ENCODE measurements around the gene SMIM32.

SMIM32 gene

DNA sequence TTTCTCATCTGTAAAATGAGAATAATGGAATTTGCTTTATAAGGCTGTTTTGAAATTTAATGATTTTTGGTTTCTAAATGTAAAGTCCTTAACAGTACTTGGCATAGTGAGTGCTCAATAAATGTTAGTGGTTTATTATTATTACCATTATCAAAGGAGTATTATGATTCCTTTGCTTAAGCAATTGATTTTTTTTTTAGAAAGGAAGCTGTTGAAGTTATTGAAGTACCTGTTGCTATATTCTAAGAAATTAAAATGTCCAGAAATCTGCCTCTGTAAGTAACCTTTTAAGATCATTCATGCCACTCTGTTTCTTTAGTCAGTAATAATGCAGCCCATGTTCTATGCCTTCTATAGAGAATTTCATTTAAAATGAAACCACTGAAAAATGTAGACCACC lies 45.3 kb downstream of the SMIM32 start:
- Histone ChIP-seq H3K36me3 (ENCODE audit: insufficient read depth, low read length) (peaks cover 11% of the 10 kb centered on the region), H3K9me3 (replicated peaks; ENCODE audit: low read length) (no peaks in the 10 kb centered on the region), H3K27me3 (ENCODE audit: control insufficient read depth, insufficient read depth, low read length) (no peaks in the 10 kb centered on the region), H3K4me1 (ENCODE audit: control insufficient read depth, insufficient read depth, low read length) (peaks cover 14% of the 10 kb centered on the region), H3K4me2 (ENCODE audit: low read length) (no peak overlapping the region), H3K4me3 (ENCODE audit: low read length) (no peak overlapping the region), H3K9ac (ENCODE audit: low read depth, low read length) (no peak overlapping the region)

DNA sequence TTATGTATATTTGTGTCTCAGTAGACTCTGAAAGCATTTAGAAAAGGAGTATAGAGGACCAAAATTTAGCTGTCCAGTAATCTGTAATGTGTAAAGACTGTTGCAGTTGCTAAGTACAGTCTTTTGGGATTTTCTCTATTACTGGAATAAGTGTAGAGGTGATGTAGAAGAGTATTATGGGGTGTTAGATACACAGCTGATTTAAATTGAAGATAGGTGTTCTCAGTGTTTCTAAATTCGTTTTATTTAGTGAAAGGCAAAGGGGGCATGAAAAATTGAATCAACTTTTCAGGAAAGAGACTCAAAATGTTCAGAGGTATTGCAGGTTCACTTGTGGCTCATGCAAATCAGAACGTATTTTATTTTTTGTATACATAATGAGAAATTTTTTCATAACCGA lies 46.8 kb downstream of the SMIM32 start:
- H3K36me3 ChIP-seq (ENCODE audit: insufficient read depth, low read length), result peaks cover 3% of the 10 kb centered on the region
- no peaks in the 10 kb centered on the region for H3K27me3 ChIP-seq (ENCODE audit: control insufficient read depth, insufficient read depth, low read length)
- H3K9ac ChIP-seq (ENCODE audit: low read depth, low read length), result no peak overlapping the region
- H3K4me3 ChIP-seq (ENCODE audit: low read length), result no peak overlapping the region
- H3K4me2 ChIP-seq (ENCODE audit: low read length), result no peak overlapping the region
- peaks cover 14% of the 10 kb centered on the region for H3K4me1 ChIP-seq (ENCODE audit: control insufficient read depth, insufficient read depth, low read length)
- no peaks in the 10 kb centered on the region for H3K9me3 ChIP-seq (replicated peaks; ENCODE audit: low read length)

DNA sequence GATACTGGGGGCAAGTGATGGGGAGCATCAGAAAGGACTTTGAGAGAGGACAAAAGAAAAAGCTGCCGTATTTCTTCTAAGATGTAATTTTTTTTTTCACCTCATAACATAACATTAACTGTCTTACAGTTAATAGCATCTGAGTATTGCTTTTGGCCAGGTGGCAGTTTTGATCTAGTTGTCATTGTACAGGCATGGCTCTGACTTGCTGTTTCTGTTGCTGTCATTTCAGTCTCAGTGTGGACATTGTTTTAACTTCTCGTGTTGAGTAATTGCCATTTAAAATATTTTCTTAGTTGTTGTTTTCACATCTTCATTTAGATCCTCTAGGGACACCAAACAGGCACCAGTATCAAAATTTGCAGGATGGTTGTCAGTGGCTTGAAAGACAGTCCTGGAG lies 47.9 kb downstream of the SMIM32 start:
- Histone ChIP-seq H3K4me3 (ENCODE audit: low read length) (no peak overlapping the region), H3K4me1 (ENCODE audit: control insufficient read depth, insufficient read depth, low read length) (peaks cover 14% of the 10 kb centered on the region), H3K27me3 (ENCODE audit: control insufficient read depth, insufficient read depth, low read length) (no peaks in the 10 kb centered on the region), H3K4me2 (ENCODE audit: low read length) (no peak overlapping the region), H3K9me3 (replicated peaks; ENCODE audit: low read length) (no peaks in the 10 kb centered on the region), H3K36me3 (ENCODE audit: insufficient read depth, low read length) (peaks cover 3% of the 10 kb centered on the region), H3K9ac (ENCODE audit: low read depth, low read length) (no peak overlapping the region)

DNA sequence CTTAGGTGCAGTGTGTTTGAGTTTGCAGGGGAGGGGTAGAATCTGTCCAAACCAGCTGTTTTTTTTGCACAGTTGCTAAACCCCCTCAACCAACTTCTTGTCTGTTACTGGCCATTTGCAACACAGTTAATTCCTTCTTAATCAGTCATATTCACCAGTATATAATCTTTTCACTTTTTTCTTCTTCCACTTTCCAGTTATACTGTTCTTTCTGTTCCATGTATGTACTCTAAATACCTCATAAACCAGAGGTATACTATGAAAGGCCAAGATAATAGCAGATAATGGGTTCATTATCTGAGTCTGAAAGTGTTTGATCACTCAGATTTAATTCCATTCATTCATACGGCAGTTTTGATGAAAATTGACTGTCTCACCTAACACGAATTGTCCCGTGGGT lies 49.2 kb downstream of the SMIM32 start:
- H3K4me1 ChIP-seq (ENCODE audit: control insufficient read depth, insufficient read depth, low read length), result peaks cover 14% of the 10 kb centered on the region
- H3K27me3 ChIP-seq (ENCODE audit: control insufficient read depth, insufficient read depth, low read length), result no peaks in the 10 kb centered on the region
- no peak overlapping the region for H3K4me2 ChIP-seq (ENCODE audit: low read length)
- no peaks in the 10 kb centered on the region for H3K36me3 ChIP-seq (ENCODE audit: insufficient read depth, low read length)
- H3K9me3 ChIP-seq (replicated peaks; ENCODE audit: low read length), result no peaks in the 10 kb centered on the region
- no peak overlapping the region for H3K9ac ChIP-seq (ENCODE audit: low read depth, low read length)
- no peak overlapping the region for H3K4me3 ChIP-seq (ENCODE audit: low read length)

DNA sequence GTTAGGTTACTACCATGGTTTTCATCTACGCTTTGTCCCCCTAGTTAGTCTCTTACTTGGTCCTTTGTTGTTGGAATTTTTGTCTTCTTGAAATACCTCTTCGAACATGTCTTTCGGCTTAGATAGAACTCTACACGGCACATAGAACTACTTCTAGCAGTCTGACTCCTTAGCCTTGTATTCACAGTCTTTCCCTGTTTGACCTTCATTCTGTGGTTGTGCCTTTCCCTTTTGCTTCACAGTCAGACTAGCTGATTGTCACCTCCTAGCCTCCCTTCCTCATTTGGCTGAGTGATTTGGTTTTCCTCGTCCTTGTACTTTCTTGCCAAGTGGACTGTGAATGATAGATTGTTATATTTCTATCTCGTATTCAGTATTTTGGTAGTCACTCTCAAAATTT lies 49.6 kb downstream of the SMIM32 start:
- Histone ChIP-seq H3K9me3 (replicated peaks; ENCODE audit: low read length) (no peaks in the 10 kb centered on the region), H3K9ac (ENCODE audit: low read depth, low read length) (no peak overlapping the region), H3K4me1 (ENCODE audit: control insufficient read depth, insufficient read depth, low read length) (peaks cover 14% of the 10 kb centered on the region), H3K27me3 (ENCODE audit: control insufficient read depth, insufficient read depth, low read length) (no peaks in the 10 kb centered on the region), H3K36me3 (ENCODE audit: insufficient read depth, low read length) (no peaks in the 10 kb centered on the region), H3K4me2 (ENCODE audit: low read length) (no peak overlapping the region), H3K4me3 (ENCODE audit: low read length) (no peak overlapping the region)

DNA sequence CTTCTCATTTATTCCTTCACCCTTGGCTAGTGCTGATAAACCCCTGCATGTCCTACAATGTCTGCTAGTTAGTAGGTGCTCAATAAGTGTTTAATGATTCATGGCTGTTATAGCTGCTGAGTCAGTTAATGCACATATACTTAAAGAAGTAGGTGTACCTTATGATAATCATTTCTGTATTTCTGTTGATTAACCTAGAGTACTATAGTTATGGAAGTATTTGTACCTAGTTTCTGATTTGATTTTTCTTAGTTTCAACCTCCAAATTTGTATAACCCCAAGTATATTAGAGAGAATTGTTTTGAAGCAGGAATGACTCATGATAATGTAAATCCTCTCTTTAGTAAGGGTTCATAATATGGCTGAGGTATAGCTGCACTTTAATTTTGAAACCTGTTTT lies 51.4 kb downstream of the SMIM32 start:
- no peaks in the 10 kb centered on the region for H3K36me3 ChIP-seq (ENCODE audit: insufficient read depth, low read length)
- H3K9ac ChIP-seq (ENCODE audit: low read depth, low read length), result no peak overlapping the region
- no peak overlapping the region for H3K4me2 ChIP-seq (ENCODE audit: low read length)
- H3K9me3 ChIP-seq (replicated peaks; ENCODE audit: low read length), result no peaks in the 10 kb centered on the region
- H3K4me1 ChIP-seq (ENCODE audit: control insufficient read depth, insufficient read depth, low read length), result peaks cover 14% of the 10 kb centered on the region
- no peaks in the 10 kb centered on the region for H3K27me3 ChIP-seq (ENCODE audit: control insufficient read depth, insufficient read depth, low read length)
- no peak overlapping the region for H3K4me3 ChIP-seq (ENCODE audit: low read length)
